Measurements from ENCODE around the gene ERCC6.

The ERCC6 gene

DNA sequence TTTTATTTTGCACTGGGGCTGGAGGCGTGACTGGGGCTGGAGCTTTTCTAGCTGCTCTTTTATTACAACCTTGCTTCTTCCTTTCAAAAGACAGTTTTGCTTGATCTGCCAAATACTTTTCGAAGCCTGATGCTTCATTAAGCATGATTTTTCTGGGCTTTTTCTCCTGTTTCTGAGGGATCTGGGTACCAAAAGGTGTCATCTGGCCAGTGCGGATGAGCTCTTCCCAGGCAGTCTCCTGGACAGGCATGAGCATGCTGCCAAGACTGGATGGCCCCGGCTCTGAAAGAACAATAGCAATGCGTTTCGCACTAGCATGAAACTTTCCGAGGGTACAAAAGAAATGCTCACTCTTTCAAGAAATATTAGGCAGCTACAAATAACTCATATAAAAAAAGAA is 14.4 kb downstream of the ERCC6 start:
- TF ChIP-seq, protein P1, sequence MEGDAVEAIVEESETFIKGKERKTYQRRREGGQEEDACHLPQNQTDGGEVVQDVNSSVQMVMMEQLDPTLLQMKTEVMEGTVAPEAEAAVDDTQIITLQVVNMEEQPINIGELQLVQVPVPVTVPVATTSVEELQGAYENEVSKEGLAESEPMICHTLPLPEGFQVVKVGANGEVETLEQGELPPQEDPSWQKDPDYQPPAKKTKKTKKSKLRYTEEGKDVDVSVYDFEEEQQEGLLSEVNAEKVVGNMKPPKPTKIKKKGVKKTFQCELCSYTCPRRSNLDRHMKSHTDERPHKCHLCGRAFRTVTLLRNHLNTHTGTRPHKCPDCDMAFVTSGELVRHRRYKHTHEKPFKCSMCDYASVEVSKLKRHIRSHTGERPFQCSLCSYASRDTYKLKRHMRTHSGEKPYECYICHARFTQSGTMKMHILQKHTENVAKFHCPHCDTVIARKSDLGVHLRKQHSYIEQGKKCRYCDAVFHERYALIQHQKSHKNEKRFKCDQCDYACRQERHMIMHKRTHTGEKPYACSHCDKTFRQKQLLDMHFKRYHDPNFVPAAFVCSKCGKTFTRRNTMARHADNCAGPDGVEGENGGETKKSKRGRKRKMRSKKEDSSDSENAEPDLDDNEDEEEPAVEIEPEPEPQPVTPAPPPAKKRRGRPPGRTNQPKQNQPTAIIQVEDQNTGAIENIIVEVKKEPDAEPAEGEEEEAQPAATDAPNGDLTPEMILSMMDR (IDR thresholded peaks at IDR 0.05; ENCODE audit: insufficient read depth, missing control alignments) = no peak

DNA sequence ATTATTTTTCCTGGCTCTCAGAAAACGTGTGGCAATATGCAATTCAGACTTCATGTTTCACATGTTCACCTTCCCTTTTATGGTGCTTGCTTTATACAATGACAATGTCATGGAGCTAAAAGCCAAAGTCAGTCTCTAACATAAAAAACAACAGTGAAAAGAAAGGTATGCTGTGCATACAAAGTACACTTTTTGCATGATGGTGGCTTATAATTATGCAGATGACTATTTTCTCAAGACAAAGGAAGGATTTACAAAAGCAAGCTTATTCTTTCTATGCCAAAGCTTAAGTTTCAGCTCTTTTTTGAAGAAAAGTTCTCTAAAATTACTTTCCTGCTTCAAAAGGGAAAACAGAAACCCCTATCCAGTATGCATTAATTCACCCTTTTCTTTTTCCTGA is 15.6 kb downstream of the ERCC6 start:
- TF ChIP-seq, protein P1 (IDR thresholded peaks at IDR 0.05; ENCODE audit: insufficient read depth, missing control alignments) = no peak
- DNase-seq (ENCODE audit: insufficient read length, low spot score) (no peak), FAIRE-seq (no peak)

More for the DNA sequence above, 14.4 kb downstream of the ERCC6 start:
- DNase-seq (ENCODE audit: insufficient read length, low spot score) (no peak), FAIRE-seq (no peak)

GRCh38 chr10:49521062-49521461 is 17.9 kb downstream of the ERCC6 start:
- no peak for DNase-seq (ENCODE audit: insufficient read length, low spot score)
- no peak for FAIRE-seq
- TF ChIP-seq, protein P1 (IDR thresholded peaks at IDR 0.05; ENCODE audit: insufficient read depth, missing control alignments) = no peak

DNA sequence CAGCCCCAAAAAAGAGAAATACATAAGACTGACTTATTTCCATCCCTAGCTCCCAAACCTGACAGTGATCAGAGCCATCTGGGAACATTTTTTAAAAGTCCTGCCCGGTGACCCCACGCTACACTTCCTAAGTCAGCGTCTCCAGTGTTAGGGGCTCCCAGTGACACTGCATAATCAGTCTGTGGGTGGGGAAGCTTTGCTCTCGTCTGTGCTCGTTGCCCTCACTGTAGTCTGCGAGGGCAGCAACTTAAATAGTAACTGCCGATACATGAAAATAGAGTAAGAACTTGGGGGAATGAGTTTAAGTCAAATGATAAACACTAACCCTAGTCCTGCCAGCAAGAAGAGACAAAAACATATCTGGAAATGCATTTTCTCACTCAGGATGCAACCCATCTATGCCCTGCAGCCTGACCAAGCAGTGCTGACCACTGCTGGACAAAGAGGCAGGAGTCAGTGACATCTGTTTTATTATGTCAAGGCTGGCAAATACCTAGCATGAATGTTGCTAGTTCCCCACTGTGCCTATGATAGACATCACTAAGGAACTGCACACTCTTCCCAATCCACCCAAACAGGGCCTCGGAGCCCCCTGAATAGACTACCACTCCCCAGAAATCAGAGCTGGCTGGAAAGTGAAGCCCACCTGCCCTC is 18.7 kb downstream of the ERCC6 start:
- FAIRE-seq (no peak), DNase-seq (ENCODE audit: insufficient read length, low spot score) (no peak)
- TF ChIP-seq, protein P1 (IDR thresholded peaks at IDR 0.05; ENCODE audit: insufficient read depth, missing control alignments) = no peak

DNA sequence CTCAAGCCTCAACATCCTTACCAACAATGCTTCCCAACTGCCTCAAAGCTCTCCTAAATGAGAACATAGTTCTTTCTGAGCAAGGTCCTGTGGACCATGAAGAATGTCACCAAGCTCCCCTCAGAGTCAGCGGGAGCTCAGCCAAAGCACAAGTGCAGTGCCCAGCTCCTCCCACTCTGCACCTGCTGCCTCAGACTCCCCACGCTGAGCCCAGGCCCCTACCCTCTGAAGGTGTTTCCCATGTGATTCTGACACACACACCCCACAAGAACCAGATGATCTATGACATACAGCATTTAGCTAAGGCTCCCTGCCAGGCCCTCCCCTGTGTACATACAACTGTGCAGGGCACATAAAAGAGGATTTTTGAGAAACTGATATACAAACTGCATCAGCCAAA is 19.2 kb downstream of the ERCC6 start:
- FAIRE-seq (no peak), DNase-seq (ENCODE audit: insufficient read length, low spot score) (no peak)
- TF ChIP-seq, protein P1 (IDR thresholded peaks at IDR 0.05; ENCODE audit: insufficient read depth, missing control alignments) = no peak

DNA sequence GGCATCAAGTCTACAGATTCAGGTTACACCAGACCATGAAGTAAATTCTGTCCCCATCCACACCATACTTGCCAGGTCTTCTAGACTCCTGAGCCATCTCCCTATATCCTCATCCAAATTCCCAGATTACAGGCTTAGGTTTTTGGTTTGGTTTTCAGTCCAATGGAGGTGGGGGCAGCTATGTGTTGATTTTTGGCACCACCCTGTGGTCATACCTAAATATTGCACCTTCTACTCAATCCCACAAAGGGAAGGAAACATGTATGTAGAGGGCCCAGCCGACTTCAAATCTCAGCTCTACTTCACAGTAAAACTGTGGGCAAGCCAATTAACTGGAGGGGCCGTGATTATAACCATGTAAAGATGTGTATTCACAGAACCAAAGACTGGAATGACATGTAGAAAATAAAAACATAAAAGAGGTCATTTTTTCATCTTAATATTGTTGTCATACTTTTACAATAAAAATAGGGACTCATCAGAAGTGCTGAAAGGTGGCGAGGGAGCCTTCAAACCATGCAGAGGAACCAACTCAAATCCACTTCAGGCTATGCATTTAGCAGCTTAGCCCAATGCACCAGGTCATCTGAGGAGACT is 19.8 kb downstream of the ERCC6 start:
- DNase-seq (ENCODE audit: insufficient read length, low spot score) = no peak
- FAIRE-seq = no peak
- TF ChIP-seq, protein P1 (IDR thresholded peaks at IDR 0.05; ENCODE audit: insufficient read depth, missing control alignments) = peak; percentile 63

GRCh38 chr10:49518566-49518965 is 20.4 kb downstream of the ERCC6 start:
- TF ChIP-seq, protein P1 (IDR thresholded peaks at IDR 0.05; ENCODE audit: insufficient read depth, missing control alignments) = no peak
- no peak for FAIRE-seq

More at GRCh38 chr10:49518566-49518965, 20.4 kb downstream of the ERCC6 start:
- DNase-seq (ENCODE audit: insufficient read length, low spot score) = no peak
